K562 (cell line): ENCODE measurements around the gene C21orf58. TPM values are rescaled to one million over a fixed set of nuclear protein-coding genes. Genes with fewer than 3 reads are reported as not detected.

Source experiments
- ARID2 ChIP-seq: fragments of 450-650 bp; IDR thresholded peaks from 2 replicates; pipeline ENCODE4 v1.6.1; 2017; ENCODE audit warnings: antibody characterized with exemption, mild to moderate bottlenecking
- ATF7 ChIP-seq: fragments of 450-650 bp; IDR thresholded peaks from 2 replicates; pipeline ENCODE4 v1.7.1; 2014; ENCODE audit warnings: mild to moderate bottlenecking, moderate library complexity
- BRD4 ChIP-seq: fragments of 200-600 bp; sonication (generic); IDR thresholded peaks from 2 replicates; pipeline ENCODE4 v1.6.1; 2017; ENCODE audit warnings: inconsistent platforms
- ELF1 ChIP-seq: fragments of 200-800 bp; sonication (Bioruptor generic); IDR thresholded peaks from 2 replicates; pipeline ENCODE4 v1.6.1; 2016; ENCODE audit warnings: missing genetic modification characterization, missing compliant biosample characterization
- KHSRP ChIP-seq: fragments of 450-650 bp; IDR thresholded peaks from 2 replicates; pipeline ENCODE4 v1.6.1; 2017
- LCOR ChIP-seq: sonication (generic); formaldehyde crosslinking; IDR thresholded peaks from 2 replicates; pipeline ENCODE4 v1.8.0; 2022; ENCODE audit warnings: mild to moderate bottlenecking, missing genetic modification reagents
- MAZ ChIP-seq, 2 experiments: fragments of 450-650 bp in 1 of 2; sonication (generic) in 1 of 2; formaldehyde crosslinking; IDR thresholded peaks in 1 of 2; conservative IDR thresholded peaks in 1 of 2; 2 replicates each; pipeline versions ENCODE4 v1.4.0 to v1.5.0; 2020; ENCODE audit warnings: mild to moderate bottlenecking in 1 of 2, missing genetic modification reagents in 1 of 2
- OTX1 ChIP-seq: fragments of 450-650 bp; formaldehyde crosslinking; IDR thresholded peaks from 2 replicates; pipeline ENCODE4 v1.4.0; 2022; ENCODE audit warnings: mild to moderate bottlenecking
- PHF21A ChIP-seq: fragments of 450-650 bp; IDR thresholded peaks from 2 replicates; pipeline ENCODE4 v1.6.1; 2017; ENCODE audit warnings: low read depth, borderline replicate concordance
- RNF2 ChIP-seq: sonication (generic); IDR thresholded peaks from 2 replicates; pipeline ENCODE4 v1.6.1; 2016
- polyA plus RNA-seq, 8 experiments: library from polyadenylated mRNA; depleted of rRNA in 4 of 8; stranded (reverse) in 5 of 8; unstranded in 3 of 8; fragments of >200 nt; fragmentation: Nextera tagmentation in 2 of 8; fragmentation: Illumina TruSeq in 1 of 8; extraction: Ambion mirVana in 2 of 8; extraction: Trizol in 1 of 8; gene quantifications; 2 replicates each; pipeline versions ENCODE4 v1.2.1 to v1.2.3, GENCODE V29; 2011 to 2014; ENCODE audit warnings: inconsistent platforms in 1 of 8, missing spikeins in 1 of 8
- total RNA-seq, 7 experiments: library from RNA; depleted of rRNA in 6 of 7; stranded (reverse); fragments of >200 nt in 6 of 7; fragmentation: Illumina TruSeq in 2 of 7; extraction: Trizol in 2 of 7; gene quantifications; 2 replicates each; pipeline versions ENCODE4 v1.2.1 to v1.2.3, GENCODE V29; 2011 to 2021; ENCODE audit warnings: low replicate concordance in 1 of 7
- TF ChIP-seq, protein P1 (sequence below): sonication (generic); formaldehyde crosslinking; IDR thresholded peaks from 2 replicates; pipeline ENCODE4 v1.8.1; 2023; ENCODE audit warnings: missing genetic modification reagents, mild to moderate bottlenecking, borderline replicate concordance
- TF ChIP-seq, protein P2 (sequence below): fragments of 250-450 bp; sonication (Bioruptor Pico); IDR thresholded peaks from 2 replicates; pipeline ENCODE4 v1.5.1; 2021; ENCODE audit warnings: mild to moderate bottlenecking
- TF ChIP-seq, protein P3 (sequence below): fragments of 450-650 bp; IDR thresholded peaks from 2 replicates; pipeline ENCODE4 v1.6.1; 2014; ENCODE audit warnings: low read depth, mild to moderate bottlenecking, moderate library complexity, borderline replicate concordance
- TF ChIP-seq, protein P4 (sequence below): fragments of 450-650 bp; IDR thresholded peaks from 2 replicates; pipeline ENCODE4 v1.6.1; 2016; ENCODE audit warnings: antibody characterized with exemption
- TF ChIP-seq, protein P5 (sequence below): sonication (generic); formaldehyde crosslinking; IDR thresholded peaks from 2 replicates; pipeline ENCODE4 v1.8.0; 2022; ENCODE audit warnings: missing genetic modification reagents, mild to moderate bottlenecking, borderline replicate concordance

C21orf58 gene
- total and polyA plus RNA-seq, 9 of the 15 experiments (the other 6 are each of a cell fraction or from before 2014, with no cell fraction given), result 1.2 to 30.5 (median 12.4) TPM

DNA sequence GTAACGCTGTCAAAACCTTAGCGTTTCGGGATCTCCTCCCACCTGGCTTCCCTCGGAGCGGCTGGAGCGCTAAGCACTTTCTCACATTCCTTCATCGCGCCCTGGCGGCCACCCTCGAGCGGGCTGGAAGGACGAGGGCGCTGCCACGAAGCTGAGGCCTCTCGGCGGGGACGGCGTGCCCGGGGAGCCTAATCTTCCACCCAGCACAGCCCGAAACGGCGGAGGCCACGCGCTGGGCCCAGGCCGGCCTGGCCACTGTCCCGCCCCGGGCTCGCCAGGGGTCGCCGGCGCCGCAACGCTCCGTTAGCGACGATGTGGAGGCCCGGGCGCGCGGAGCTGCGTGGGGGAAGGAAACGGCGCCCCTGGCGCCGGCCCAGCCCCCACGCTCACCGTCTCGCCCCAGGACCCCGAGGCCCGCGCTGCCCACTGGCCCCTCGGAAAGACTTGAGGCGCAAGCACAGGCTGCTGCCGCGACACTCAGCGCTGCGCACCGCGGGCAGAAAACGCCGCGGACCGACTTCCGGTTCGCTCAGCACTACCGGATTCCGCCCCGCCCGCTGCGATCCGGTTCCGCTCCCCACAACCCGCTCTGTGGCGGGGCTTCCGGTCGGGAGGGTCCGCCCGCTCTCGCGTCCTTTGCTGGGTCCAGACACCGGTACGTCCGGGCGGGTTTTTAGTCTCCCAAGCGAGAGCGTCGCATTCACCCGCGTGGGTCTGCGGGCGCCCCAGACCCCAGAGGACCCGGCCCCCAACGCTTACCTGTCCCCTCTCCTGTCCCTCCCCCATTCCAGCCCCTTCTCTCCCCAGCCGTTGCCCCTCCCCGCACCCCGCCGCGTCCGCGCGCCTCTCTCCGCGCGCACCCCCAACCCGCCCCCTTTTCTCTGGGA lies 37.7 kb downstream of the C21orf58 start, which contains the start of gene YBEY (continued):
- TF ChIP-seq, protein P1, sequence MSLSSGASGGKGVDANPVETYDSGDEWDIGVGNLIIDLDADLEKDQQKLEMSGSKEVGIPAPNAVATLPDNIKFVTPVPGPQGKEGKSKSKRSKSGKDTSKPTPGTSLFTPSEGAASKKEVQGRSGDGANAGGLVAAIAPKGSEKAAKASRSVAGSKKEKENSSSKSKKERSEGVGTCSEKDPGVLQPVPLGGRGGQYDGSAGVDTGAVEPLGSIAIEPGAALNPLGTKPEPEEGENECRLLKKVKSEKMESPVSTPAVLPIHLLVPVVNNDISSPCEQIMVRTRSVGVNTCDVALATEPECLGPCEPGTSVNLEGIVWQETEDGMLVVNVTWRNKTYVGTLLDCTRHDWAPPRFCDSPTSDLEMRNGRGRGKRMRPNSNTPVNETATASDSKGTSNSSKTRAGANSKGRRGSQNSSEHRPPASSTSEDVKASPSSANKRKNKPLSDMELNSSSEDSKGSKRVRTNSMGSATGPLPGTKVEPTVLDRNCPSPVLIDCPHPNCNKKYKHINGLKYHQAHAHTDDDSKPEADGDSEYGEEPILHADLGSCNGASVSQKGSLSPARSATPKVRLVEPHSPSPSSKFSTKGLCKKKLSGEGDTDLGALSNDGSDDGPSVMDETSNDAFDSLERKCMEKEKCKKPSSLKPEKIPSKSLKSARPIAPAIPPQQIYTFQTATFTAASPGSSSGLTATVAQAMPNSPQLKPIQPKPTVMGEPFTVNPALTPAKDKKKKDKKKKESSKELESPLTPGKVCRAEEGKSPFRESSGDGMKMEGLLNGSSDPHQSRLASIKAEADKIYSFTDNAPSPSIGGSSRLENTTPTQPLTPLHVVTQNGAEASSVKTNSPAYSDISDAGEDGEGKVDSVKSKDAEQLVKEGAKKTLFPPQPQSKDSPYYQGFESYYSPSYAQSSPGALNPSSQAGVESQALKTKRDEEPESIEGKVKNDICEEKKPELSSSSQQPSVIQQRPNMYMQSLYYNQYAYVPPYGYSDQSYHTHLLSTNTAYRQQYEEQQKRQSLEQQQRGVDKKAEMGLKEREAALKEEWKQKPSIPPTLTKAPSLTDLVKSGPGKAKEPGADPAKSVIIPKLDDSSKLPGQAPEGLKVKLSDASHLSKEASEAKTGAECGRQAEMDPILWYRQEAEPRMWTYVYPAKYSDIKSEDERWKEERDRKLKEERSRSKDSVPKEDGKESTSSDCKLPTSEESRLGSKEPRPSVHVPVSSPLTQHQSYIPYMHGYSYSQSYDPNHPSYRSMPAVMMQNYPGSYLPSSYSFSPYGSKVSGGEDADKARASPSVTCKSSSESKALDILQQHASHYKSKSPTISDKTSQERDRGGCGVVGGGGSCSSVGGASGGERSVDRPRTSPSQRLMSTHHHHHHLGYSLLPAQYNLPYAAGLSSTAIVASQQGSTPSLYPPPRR (CRISPR knock-in tag), result peak; percentile 96
- TF ChIP-seq, protein P2, sequence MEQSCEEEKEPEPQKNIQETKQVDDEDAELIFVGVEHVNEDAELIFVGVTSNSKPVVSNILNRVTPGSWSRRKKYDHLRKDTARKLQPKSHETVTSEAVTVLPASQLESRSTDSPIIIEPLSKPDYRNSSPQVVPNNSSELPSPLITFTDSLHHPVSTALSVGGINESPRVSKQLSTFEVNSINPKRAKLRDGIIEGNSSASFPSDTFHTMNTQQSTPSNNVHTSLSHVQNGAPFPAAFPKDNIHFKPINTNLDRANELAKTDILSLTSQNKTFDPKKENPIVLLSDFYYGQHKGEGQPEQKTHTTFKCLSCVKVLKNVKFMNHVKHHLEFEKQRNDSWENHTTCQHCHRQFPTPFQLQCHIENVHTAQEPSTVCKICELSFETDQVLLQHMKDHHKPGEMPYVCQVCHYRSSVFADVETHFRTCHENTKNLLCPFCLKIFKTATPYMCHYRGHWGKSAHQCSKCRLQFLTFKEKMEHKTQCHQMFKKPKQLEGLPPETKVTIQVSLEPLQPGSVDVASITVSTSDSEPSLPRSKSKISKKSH (CRISPR knock-in tag), result no peak
- TF ChIP-seq, protein P3, sequence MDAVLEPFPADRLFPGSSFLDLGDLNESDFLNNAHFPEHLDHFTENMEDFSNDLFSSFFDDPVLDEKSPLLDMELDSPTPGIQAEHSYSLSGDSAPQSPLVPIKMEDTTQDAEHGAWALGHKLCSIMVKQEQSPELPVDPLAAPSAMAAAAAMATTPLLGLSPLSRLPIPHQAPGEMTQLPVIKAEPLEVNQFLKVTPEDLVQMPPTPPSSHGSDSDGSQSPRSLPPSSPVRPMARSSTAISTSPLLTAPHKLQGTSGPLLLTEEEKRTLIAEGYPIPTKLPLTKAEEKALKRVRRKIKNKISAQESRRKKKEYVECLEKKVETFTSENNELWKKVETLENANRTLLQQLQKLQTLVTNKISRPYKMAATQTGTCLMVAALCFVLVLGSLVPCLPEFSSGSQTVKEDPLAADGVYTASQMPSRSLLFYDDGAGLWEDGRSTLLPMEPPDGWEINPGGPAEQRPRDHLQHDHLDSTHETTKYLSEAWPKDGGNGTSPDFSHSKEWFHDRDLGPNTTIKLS, result peak; percentile 94
- TF ChIP-seq ARID2 (no peak), MAZ (CRISPR knock-in tag; conservative IDR thresholded peaks at IDR 0.05 in 1 of 2, IDR thresholded peaks at IDR 0.05 in 1 of 2) (peak; percentile 99 to 100), OTX1 (CRISPR knock-in tag) (peak; percentile 83; the same call in 1 of the 2 replicates), ELF1 (peak; percentile 96), PHF21A (0 out of 2 replicates have a peak, but pooled peaks have one; percentile 55), KHSRP (no peak), ATF7 (peak; percentile 73), RNF2 (peak; percentile 72), LCOR (CRISPR knock-in tag) (peak; percentile 45; the same call in 1 of the 2 replicates), BRD4 (peak; percentile 77; the same call in 1 of the 2 replicates)
- TF ChIP-seq, protein P4, sequence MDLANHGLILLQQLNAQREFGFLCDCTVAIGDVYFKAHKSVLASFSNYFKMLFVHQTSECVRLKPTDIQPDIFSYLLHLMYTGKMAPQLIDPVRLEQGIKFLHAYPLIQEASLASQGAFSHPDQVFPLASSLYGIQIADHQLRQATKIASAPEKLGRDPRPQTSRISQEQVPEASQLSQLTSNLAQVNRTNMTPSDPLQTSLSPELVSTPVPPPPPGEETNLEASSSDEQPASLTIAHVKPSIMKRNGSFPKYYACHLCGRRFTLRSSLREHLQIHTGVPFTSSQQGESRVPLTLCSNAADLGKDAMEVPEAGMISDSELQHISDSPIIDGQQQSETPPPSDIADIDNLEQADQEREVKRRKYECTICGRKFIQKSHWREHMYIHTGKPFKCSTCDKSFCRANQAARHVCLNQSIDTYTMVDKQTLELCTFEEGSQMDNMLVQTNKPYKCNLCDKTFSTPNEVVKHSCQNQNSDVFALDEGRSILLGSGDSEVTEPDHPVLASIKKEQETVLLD, result peak; percentile 98
- TF ChIP-seq, protein P5, sequence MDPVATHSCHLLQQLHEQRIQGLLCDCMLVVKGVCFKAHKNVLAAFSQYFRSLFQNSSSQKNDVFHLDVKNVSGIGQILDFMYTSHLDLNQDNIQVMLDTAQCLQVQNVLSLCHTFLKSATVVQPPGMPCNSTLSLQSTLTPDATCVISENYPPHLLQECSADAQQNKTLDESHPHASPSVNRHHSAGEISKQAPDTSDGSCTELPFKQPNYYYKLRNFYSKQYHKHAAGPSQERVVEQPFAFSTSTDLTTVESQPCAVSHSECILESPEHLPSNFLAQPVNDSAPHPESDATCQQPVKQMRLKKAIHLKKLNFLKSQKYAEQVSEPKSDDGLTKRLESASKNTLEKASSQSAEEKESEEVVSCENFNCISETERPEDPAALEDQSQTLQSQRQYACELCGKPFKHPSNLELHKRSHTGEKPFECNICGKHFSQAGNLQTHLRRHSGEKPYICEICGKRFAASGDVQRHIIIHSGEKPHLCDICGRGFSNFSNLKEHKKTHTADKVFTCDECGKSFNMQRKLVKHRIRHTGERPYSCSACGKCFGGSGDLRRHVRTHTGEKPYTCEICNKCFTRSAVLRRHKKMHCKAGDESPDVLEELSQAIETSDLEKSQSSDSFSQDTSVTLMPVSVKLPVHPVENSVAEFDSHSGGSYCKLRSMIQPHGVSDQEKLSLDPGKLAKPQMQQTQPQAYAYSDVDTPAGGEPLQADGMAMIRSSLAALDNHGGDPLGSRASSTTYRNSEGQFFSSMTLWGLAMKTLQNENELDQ, result peak; percentile 72; the same call in 1 of the 2 replicates
